ENCODE measurements around the gene DGKG.

GRCh38 chr3:186411089-186411488 is 49.1 kb upstream of the DGKG start:
- TF ChIP-seq CTCF (conservative IDR thresholded peaks at IDR 0.05; ENCODE audit: low read depth, low read length) (no peak), EZH2 (IDR thresholded peaks at IDR 0.05; ENCODE audit: borderline replicate concordance, low read depth, low read length, poor library complexity, severe bottlenecking) (no peak)

Data from A673 (cell line).